ENCODE results near the gene STX4. TPM values are rescaled to one million over a fixed set of nuclear protein-coding genes. Genes with fewer than 3 reads are reported as not detected.

Gene STX4
- total and polyA plus RNA-seq, 9 of the 15 experiments (the other 6 are each of a cell fraction or from before 2014, with no cell fraction given), result 3.2 to 48.0 (median 21.5) TPM

DNA sequence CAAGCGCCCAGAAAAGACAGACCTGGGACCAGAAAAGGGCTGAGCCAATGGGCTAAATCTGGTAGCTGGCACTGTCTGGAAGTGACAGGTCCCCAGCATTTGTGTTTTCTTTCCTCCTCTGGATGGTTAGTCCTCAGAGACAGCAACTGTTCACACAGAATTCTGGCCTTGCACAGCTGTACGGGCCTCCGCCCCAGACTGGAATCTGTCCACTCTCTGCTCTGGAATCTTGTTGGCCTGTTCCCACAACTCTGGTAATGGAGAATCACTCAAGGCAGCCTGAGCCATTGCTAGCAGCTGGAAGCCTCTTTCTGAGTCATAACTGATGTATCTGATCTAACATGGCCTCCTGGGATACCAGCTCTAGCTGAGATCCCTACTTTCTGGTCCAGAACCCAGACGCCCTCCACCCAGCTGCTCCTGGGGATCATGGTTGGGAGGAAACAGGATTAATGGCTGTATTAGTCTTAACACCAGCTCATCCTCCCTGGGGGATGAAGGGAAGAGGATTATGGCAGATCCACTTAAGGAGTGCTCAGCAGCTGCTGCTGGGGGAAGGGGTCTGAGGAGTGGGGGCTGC lies 31.6 kb downstream of the STX4 start:
- no peak for DNase-seq (ENCODE audit: extremely low read depth in 1 of 4, low spot score in 3 of 4)
- H3K4me1 ChIP-seq (replicated peaks in 1 of 2; ENCODE audit: control insufficient read depth in 2 of 2, insufficient read depth in 2 of 2, low read length in 2 of 2), result peaks cover 0 to 19% of the 10 kb centered on the region in 2 experiments; a peak in 3 of 5 replicates
- H3K4me3 ChIP-seq, result no peak overlapping the region
- ChIA-PET CTCF (ENCODE audit: low intra/inter-chr PET ratio) (no interaction called here), POLR2A (interaction anchor here (1.3 kb wide), 1 partner anchor 115 kb away, joined by 3 read pairs; the partner anchor contains the start of gene FUS)
- FAIRE-seq, result peak; percentile 11
- 75% methylated on average over 4 of the region's 4 CpGs for WGBS (ENCODE audit: insufficient coverage, low coverage, missing lambda C conversion rate)
- BruUV-seq (replicated peaks), result no TSS peak
- intact Hi-C loops (cut with micrococcal nuclease) (no loop called here), in situ Hi-C loops (cut with MboI) (no loop called here)
- H3K9me3 ChIP-seq (replicated peaks; ENCODE audit: control insufficient read depth, insufficient read depth, low read depth, low read length), result no peaks in the 10 kb centered on the region
- H3K9ac ChIP-seq (ENCODE audit: insufficient read depth in 1 of 2, low read depth in 2 of 2, low read length in 2 of 2), result peak overlapping the region in 1 of 2 experiments; percentile 27; a peak in 1 of 4 replicates
- TF ChIP-seq YY1 (IDR thresholded peaks at IDR 0.05; ENCODE audit: borderline replicate concordance in 1 of 3, control insufficient read depth in 1 of 3, extremely low read depth in 1 of 3, insufficient read depth in 3 of 3, insufficient read length in 1 of 3, insufficient replicate concordance in 2 of 3, low read depth in 1 of 3, low read length in 2 of 3), result peak in 1 of 3 experiments; percentile 13
- no peak for TF ChIP-seq SMAD2 (IDR thresholded peaks at IDR 0.05; ENCODE audit: low read depth, low read length)
- TF ChIP-seq FOSL1 (tag; conservative IDR thresholded peaks at IDR 0.05), result peak; percentile 68
- ATAC-seq, result no peak
- no peak overlapping the region for H2AFZ ChIP-seq (ENCODE audit: low read depth, low read length)
- no peaks in the 10 kb centered on the region for H3K9me1 ChIP-seq (ENCODE audit: control insufficient read depth, insufficient read depth, low read length)
- H3K36me3 ChIP-seq (ENCODE audit: control insufficient read depth, insufficient read depth, low read length), result peaks cover 42% of the 10 kb centered on the region; the same call in 2 of the 3 replicates
- no peaks in the 10 kb centered on the region for H4K20me1 ChIP-seq (replicated peaks; ENCODE audit: control insufficient read depth, insufficient read depth, low read length)
- H3K4me2 ChIP-seq (ENCODE audit: insufficient read depth, low read length), result no peak overlapping the region
- H3K27ac ChIP-seq (ENCODE audit: extremely low read depth, low read depth, low read length), result no peak overlapping the region
- no peaks in the 10 kb centered on the region for H3K27me3 ChIP-seq (ENCODE audit: control insufficient read depth in 2 of 2, insufficient read depth in 2 of 2, low read length in 2 of 2)
- H3K79me2 ChIP-seq (ENCODE audit: control insufficient read depth, insufficient read depth, low read length), result peaks cover 36% of the 10 kb centered on the region

DNA sequence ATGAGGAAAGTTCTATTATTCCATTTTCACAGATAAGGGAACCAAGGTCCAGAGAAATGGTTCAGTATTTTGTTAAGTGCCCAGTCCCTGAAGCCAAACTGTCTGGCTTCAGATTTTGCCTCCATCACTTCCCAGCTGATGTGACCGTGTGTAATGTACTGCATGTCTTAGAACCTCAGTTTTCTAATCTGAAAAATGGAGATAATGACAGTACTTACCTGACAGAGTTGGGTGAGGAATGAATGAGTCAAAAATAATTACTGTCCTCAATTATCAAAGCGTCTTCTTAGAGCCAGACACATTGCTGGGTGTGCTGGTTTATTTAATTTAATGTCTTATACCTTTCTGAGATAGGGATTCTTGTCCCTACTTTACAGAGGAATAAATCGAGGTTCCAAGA lies 34.0 kb downstream of the STX4 start:
- peaks cover 7 to 13% of the 10 kb centered on the region in 2 experiments; a peak in 4 of 5 replicates for H3K4me1 ChIP-seq (replicated peaks in 1 of 2; ENCODE audit: control insufficient read depth in 2 of 2, insufficient read depth in 2 of 2, low read length in 2 of 2)
- H3K9ac ChIP-seq (ENCODE audit: insufficient read depth in 1 of 2, low read depth in 2 of 2, low read length in 2 of 2), result no peak overlapping the region
- no peak for ATAC-seq
- no peak overlapping the region for H2AFZ ChIP-seq (ENCODE audit: low read depth, low read length)
- no peak overlapping the region for H3K27ac ChIP-seq (ENCODE audit: extremely low read depth, low read depth, low read length)
- no TSS peak for BruUV-seq (replicated peaks)
- POLR2A ChIA-PET, result interaction anchor here (0.6 to 2.2 kb wide), 5 partner anchors 8 to 112 kb away, joined by 3 to 7 read pairs (median 4); partner anchors contain the start of gene FUS
- TF ChIP-seq MAZ (CRISPR knock-in tag; conservative IDR thresholded peaks at IDR 0.05 in 1 of 2, IDR thresholded peaks at IDR 0.05 in 1 of 2) (no peak), NEUROD1 (IDR thresholded peaks at IDR 0.05; ENCODE audit: borderline replicate concordance, low read depth, low read length, partially characterized antibody) (no peak), ZNF668 (CRISPR knock-in tag; IDR thresholded peaks at IDR 0.05) (no peak), MIER1 (IDR thresholded peaks at IDR 0.05; ENCODE audit: low read depth) (no peak), FOSL1 (tag; conservative IDR thresholded peaks at IDR 0.05) (no peak), RBM25 (IDR thresholded peaks at IDR 0.05; ENCODE audit: low read depth, low read length, severe bottlenecking) (peak; percentile 42), RBM22 (IDR thresholded peaks at IDR 0.05; ENCODE audit: low read depth, low read length, poor library complexity, severe bottlenecking) (no peak)
- in situ Hi-C loops (cut with MboI), result no loop called here
- H3K27me3 ChIP-seq (ENCODE audit: control insufficient read depth in 2 of 2, insufficient read depth in 2 of 2, low read length in 2 of 2), result no peaks in the 10 kb centered on the region
- no peaks in the 10 kb centered on the region for H3K9me1 ChIP-seq (ENCODE audit: control insufficient read depth, insufficient read depth, low read length)
- CTCF ChIA-PET (ENCODE audit: low intra/inter-chr PET ratio), result no interaction called here
- FAIRE-seq, result no peak
- H3K9me3 ChIP-seq (replicated peaks; ENCODE audit: control insufficient read depth, insufficient read depth, low read depth, low read length), result no peaks in the 10 kb centered on the region
- DNase-seq (ENCODE audit: extremely low read depth in 1 of 4, low spot score in 3 of 4), result no peak
- WGBS (ENCODE audit: insufficient coverage, low coverage, missing lambda C conversion rate), result 57% methylated on average over 3 of the region's 3 CpGs
- peaks cover 21% of the 10 kb centered on the region; the same call in 2 of the 3 replicates for H3K36me3 ChIP-seq (ENCODE audit: control insufficient read depth, insufficient read depth, low read length)
- intact Hi-C loops (cut with micrococcal nuclease), result no loop called here
- H4K20me1 ChIP-seq (replicated peaks; ENCODE audit: control insufficient read depth, insufficient read depth, low read length), result no peaks in the 10 kb centered on the region
- no peak overlapping the region for H3K4me3 ChIP-seq
- no peak overlapping the region for H3K4me2 ChIP-seq (ENCODE audit: insufficient read depth, low read length)
- H3K79me2 ChIP-seq (ENCODE audit: control insufficient read depth, insufficient read depth, low read length), result peaks cover 48% of the 10 kb centered on the region

All from K562 (cell line).